Body of pancreas (tissue), 4 donors: ENCODE measurements around the gene TINAG.

Experiments used
- POLR2A ChIP-seq, 3 donors: fragments of 450-650 bp; IDR thresholded peaks; one replicate each; pipeline ENCODE4 v1.6.1; 2016; ENCODE audit warnings: antibody characterized with exemption in 3 of 3, mild to moderate bottlenecking in 2 of 3
- TF ChIP-seq, protein P1 (sequence below), 7 experiments: fragments of 450-650 bp in 4 of 7; fragments of 200-600 bp in 3 of 7; sonication (generic) in 3 of 7; IDR thresholded peaks; one replicate each; pipeline ENCODE4 v1.5.1; 2016 to 2019; ENCODE audit warnings: antibody characterized with exemption in 7 of 7

DNA sequence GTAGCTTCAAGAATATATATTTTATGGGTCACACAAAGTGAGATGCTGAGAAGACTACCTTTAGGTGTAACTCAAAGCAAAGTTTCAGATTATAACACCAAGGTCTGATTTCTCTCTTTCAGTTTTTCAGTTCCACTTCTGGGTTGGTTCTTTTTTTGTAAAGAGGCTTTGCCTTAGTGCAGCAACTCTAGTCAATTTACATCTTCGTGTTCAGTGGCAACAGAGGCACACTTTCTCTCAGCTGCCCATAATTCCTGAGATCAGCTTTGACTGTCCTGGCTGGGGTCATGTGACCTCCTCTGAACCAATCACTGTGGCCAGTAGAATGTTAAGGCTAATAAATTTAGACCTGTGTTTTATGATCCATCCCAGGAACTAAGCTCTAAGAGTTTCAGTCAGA lies 120.2 kb downstream of the TINAG start:
- TF ChIP-seq, protein P1, sequence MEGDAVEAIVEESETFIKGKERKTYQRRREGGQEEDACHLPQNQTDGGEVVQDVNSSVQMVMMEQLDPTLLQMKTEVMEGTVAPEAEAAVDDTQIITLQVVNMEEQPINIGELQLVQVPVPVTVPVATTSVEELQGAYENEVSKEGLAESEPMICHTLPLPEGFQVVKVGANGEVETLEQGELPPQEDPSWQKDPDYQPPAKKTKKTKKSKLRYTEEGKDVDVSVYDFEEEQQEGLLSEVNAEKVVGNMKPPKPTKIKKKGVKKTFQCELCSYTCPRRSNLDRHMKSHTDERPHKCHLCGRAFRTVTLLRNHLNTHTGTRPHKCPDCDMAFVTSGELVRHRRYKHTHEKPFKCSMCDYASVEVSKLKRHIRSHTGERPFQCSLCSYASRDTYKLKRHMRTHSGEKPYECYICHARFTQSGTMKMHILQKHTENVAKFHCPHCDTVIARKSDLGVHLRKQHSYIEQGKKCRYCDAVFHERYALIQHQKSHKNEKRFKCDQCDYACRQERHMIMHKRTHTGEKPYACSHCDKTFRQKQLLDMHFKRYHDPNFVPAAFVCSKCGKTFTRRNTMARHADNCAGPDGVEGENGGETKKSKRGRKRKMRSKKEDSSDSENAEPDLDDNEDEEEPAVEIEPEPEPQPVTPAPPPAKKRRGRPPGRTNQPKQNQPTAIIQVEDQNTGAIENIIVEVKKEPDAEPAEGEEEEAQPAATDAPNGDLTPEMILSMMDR (IDR thresholded peaks at IDR 0.05): no peak
- no peak for TF ChIP-seq POLR2A (IDR thresholded peaks at IDR 0.05)
